Erythroblast (primary cell): ENCODE results near the gene KRTAP6-2.

Source experiments
- GATA1 ChIP-seq: IDR thresholded peaks from 2 replicates; pipeline ENCODE4 v1.6.1; 2011; ENCODE audit warnings: low read depth, mild to moderate bottlenecking, control low read depth, low read length, moderate library complexity
- POLR2A ChIP-seq: IDR thresholded peaks from 2 replicates; pipeline ENCODE4 v1.6.1; 2011; ENCODE audit warnings: mild to moderate bottlenecking, low read length

DNA sequence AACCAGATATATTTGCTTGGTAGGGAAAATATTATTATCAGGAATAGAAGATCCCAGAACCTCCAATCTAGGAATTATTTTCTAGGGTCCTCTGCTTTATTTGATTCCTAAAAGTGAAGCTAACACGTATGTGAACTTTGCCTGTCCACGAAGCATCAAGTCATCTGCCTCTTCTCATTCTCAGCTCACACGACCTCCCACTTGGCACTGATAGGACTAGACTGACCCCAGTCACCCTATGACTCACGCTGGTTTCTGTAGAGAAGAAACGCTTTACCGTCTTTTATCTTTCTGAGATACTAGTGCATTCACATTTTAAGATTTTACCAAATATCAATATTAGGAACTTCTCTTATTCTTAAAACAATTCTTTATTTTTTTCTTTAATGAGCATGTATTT, 35.6 kb downstream of the KRTAP6-2 start:
- no peak for TF ChIP-seq POLR2A
- TF ChIP-seq GATA1: no peak
